ENCODE measurements around the gene ATG2A.

The ATG2A gene

DNA sequence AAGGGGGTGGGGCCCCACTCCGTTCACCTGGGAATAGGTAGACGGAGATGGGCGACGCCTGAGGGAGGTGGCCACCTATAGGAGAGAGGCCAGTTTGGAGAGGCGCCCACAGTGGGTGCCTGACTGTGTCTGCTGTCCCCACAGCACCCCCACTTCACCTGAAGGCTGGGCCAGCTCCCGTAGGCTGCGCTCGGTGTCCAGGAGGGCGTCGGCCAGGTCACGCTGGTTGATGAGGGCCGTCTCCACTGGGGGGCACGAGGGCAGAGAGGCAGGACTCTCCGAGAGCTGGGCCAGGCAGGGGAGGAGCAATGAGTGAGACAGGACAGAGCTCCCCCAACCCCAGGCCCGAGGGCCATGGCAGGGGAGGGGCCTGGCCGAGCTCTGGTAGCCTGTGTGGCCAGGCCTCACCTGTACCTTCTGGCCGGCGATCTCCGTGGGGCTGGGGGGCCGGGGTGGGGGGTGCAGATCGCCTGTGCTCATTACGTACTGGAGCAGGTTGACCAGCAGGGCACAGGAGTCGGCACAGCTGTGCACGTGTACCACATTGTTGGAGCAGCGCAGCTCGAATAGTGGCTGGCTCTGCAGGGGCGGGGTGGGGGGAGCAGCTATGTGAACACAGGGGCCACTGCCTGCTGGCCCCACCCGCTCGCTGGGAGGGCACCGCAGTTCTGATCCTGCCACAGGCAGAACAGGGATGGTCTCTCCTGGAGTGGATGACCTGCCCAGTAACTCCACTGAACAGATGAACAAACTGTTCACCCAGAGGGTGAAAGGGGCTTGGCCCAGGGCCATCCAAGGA is 14.7 kb downstream of the ATG2A start:
- H3K27ac ChIP-seq, result no peak overlapping the region
- TF ChIP-seq, protein P1, sequence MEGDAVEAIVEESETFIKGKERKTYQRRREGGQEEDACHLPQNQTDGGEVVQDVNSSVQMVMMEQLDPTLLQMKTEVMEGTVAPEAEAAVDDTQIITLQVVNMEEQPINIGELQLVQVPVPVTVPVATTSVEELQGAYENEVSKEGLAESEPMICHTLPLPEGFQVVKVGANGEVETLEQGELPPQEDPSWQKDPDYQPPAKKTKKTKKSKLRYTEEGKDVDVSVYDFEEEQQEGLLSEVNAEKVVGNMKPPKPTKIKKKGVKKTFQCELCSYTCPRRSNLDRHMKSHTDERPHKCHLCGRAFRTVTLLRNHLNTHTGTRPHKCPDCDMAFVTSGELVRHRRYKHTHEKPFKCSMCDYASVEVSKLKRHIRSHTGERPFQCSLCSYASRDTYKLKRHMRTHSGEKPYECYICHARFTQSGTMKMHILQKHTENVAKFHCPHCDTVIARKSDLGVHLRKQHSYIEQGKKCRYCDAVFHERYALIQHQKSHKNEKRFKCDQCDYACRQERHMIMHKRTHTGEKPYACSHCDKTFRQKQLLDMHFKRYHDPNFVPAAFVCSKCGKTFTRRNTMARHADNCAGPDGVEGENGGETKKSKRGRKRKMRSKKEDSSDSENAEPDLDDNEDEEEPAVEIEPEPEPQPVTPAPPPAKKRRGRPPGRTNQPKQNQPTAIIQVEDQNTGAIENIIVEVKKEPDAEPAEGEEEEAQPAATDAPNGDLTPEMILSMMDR (IDR thresholded peaks at IDR 0.05), result no peak
- no peak for TF ChIP-seq ZFX (IDR thresholded peaks at IDR 0.05; ENCODE audit: borderline replicate concordance)

GRCh38 chr11:64900774-64901173 is 16.2 kb downstream of the ATG2A start:
- no peak overlapping the region for H3K27ac ChIP-seq
- TF ChIP-seq, protein P1 (IDR thresholded peaks at IDR 0.05), result no peak
- no peak for TF ChIP-seq ZFX (IDR thresholded peaks at IDR 0.05; ENCODE audit: borderline replicate concordance)

DNA sequence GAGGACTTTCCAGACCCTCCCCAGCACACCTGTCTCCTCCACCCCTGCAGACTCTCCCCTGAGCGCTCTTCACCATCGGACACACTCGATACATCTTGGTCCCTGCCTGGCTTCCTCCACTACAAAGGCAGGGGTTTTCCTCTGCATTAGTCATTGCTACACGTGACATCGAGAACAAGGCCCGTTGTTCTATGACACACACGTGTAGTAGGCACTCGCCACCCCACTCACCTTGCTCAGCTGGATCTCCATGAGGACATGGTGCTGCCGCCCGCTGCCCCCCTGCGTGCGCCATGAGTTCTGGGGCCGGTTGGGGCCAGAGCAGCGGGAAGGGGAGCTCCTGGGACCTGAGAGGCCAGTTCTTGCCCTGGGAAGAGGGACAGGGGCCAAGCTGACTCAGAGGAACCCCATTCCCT is 16.7 kb downstream of the ATG2A start:
- TF ChIP-seq, protein P1 (IDR thresholded peaks at IDR 0.05), result no peak
- no peak for TF ChIP-seq ZFX (IDR thresholded peaks at IDR 0.05; ENCODE audit: borderline replicate concordance)

GRCh38 chr11:64898541-64898940 is 18.5 kb downstream of the ATG2A start:
- no peak for TF ChIP-seq ZFX (IDR thresholded peaks at IDR 0.05; ENCODE audit: borderline replicate concordance)
- TF ChIP-seq, protein P1 (IDR thresholded peaks at IDR 0.05), result no peak
- no peak overlapping the region for H3K27ac ChIP-seq

More for the DNA sequence above, 16.7 kb downstream of the ATG2A start:
- H3K27ac ChIP-seq, result no peak overlapping the region

DNA sequence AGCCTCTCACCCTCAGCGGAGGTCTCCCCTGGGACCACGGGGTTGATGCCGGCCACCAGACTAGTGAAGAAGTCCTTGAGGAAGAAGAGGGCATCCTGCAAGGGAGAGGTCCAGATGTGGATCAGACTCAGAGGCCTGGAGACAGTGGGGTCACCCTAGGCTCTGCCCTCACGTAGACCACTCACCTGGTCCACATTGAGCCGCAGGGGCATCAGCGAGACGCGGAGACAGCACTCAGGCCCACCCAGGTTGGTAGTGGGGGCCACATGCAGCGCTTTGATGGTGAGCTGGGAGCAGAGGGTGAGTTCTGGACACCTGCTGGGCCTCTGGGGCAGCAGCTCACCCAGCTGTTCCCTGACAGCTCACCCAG is 18.9 kb downstream of the ATG2A start:
- no peak overlapping the region for H3K27ac ChIP-seq
- no peak for TF ChIP-seq ZFX (IDR thresholded peaks at IDR 0.05; ENCODE audit: borderline replicate concordance)
- TF ChIP-seq, protein P1 (IDR thresholded peaks at IDR 0.05), result no peak

- TF ChIP-seq ZFX (IDR thresholded peaks at IDR 0.05; ENCODE audit: borderline replicate concordance), result no peak
- TF ChIP-seq, protein P1 (IDR thresholded peaks at IDR 0.05), result no peak
- no peak overlapping the region for H3K27ac ChIP-seq
These were observed 19.5 kb downstream of the ATG2A start for GRCh38 chr11:64897381-64898075.

GRCh38 chr11:64896448-64897022 is 20.5 kb downstream of the ATG2A start:
- TF ChIP-seq, protein P1 (IDR thresholded peaks at IDR 0.05), result no peak
- TF ChIP-seq ZFX (IDR thresholded peaks at IDR 0.05; ENCODE audit: borderline replicate concordance), result no peak
- H3K27ac ChIP-seq, result no peak overlapping the region

Data from 22Rv1 (cell line).